ENCODE data around the gene GABRB1.
"Not testable (repeated sequence)": the region's sequence is repeated elsewhere in the genome, so short reads cannot be mapped to it uniquely, and the experiment has no call there.

GABRB1 gene

DNA sequence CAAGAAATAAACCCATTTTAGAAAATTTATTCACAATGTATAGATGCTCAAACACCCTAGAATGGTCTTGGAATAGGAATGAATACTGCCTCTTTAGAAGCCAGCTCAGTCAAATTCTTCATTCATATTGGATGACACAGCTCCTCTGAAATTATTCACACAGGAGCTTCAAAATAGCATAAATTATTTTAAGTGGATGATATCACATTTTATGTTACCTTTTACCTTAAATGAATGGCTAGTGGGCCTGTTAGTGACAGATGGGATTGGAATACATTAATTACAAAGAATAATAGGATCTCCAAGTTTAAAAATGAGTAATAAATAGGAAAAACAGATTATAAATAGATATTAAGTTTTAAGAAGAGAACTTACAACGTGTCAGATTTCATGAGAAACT lies 184.4 kb downstream of the GABRB1 start:
- no peak for DNase-seq

DNA sequence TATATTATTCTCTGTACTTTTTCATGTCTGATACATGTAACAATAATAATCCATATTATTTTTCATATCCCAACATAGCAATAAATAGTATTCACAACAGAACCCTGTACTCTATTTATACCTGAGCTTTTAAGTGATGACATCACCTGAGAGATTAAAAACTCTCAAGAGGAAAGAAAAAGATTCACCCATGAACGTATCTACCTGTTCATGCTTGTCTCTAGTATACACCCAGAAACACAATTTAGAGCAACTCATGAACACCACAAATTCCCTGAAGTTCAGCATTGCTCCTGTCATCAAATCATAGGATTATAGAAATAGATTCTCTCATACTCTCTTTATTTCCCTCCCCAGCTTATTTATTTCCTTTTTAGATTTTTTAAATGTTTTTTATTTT lies 185.9 kb downstream of the GABRB1 start:
- no peak for DNase-seq

DNA sequence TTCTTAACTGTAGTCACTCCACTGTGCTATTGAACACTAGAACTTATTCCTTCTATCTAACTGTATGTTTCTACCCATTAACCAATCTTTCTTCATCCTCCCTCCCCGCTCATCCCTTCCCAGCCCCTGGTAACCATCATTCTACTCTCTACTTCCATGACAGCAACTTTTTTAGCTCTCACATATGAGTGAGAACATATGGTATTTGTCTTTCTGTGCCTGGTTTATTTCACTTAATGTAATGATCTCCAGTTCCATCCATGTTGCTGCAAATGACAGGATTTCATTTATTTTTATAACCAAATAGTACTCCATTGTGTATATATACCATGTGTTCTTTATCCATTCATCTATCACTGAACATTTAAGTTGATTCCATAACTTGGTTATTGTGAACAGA lies 186.5 kb downstream of the GABRB1 start:
- DNase-seq: no peak

- no peak for DNase-seq
These were observed 187.3 kb downstream of the GABRB1 start for GRCh38 chr4:47218631-47219030.

- DNase-seq: no peak
These were observed 188.2 kb downstream of the GABRB1 start for GRCh38 chr4:47219586-47219985.

GRCh38 chr4:47221721-47222120 lies 190.4 kb downstream of the GABRB1 start:
- no peak for DNase-seq

DNA sequence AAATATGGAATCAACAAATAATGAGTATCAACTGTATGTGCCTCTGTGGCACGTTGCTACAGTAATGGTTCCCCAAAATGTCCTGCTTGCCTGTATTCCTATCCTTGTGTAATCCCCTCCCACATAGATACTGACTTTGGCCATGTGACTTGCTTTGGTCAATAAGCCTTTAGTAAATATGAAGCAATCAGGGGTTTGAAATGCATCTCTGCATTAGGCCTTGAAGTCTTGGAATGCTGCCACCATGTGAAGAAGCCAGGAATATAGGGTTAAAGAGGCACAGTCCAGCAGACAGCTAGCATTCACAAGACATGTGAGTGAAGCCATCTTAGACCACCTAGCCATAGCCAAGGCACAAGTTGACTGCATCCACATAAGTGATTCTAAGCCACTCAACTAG lies 190.9 kb downstream of the GABRB1 start:
- DNase-seq: no peak

DNA sequence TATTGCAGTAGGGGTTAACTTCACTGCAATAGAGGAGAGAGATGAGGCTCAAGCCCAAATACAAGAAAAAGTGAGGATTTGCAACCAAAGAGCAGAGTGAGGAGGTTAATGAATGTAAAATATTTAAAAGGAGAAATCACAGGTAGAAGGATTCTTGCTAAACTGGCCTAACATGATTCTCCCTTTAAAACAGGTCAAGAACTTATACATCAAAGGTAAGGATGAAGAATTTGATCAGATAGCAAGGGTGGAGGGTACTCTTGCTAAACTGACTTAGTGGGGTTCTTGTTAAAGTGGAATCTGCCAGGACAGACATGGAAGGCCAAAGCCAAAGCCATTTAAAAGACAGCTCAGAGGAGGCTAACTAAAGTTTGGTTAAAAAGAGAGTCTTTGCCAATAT lies 193.0 kb downstream of the GABRB1 start:
- DNase-seq: no peak

- no peak for DNase-seq
These were observed 204.4 kb downstream of the GABRB1 start for GRCh38 chr4:47235721-47236120.

- DNase-seq: no peak
These were observed 207.3 kb downstream of the GABRB1 start for GRCh38 chr4:47238667-47239066.

DNA sequence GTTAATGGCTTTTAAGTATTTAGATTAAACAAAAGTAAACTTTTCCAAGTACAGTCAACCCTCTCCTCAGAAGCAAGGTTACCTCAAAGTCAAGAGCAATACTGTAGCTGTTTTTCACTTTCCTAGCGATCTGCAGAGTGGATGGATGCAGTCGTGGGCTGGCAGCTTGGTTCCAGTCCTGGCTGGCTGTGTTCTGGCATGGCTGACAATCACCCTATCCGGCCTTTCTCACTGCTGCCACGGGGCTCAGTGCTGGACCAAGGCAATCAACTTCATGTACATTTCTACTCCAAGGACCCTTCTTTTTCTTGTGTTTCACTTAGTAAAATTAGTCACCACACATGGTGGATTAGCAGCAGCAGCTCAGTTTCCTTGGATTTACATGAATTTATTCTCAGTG lies 208.3 kb downstream of the GABRB1 start:
- no peak for DNase-seq

DNA sequence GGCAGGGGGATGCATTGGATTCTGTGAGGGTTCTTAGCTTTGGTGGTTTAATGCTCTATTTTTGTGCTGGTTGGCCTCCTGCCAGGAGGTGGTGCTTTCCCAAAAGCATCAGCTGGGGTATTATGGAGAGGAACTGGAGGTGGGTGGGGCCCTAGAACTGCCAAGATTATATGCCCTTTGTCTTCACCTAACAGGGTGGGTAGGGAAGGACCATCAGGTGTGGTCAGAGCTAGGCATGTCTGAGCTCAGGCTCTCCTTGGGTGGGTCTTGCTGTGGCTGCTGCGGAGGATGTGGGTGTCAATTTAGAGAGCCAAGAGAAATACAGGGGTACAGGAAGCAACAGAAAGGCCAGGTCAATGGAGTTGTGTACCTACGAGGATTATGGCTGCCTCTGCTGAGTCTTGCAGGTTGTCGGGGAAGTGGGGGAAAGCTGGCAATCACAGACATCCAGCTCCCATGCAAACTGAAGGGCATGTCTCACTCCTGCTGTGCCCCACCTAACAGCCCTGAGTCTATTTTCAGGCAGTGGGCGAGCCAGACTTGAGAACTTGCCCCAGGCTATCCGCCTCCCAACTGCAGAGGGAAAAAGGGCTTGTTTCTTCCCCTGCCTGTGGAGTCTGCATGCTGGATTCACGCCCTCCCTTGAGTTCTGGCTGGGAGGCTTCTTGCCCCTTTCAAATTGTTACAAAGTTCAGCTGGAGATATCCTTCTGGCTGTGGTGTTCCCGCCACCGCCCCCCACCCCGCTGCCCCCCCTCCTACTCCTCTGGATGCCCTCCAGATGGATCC lies 220.2 kb downstream of the GABRB1 start:
- DNase-seq: no peak

- no peak for DNase-seq
These were observed 232.4 kb downstream of the GABRB1 start for GRCh38 chr4:47263721-47264120.

GRCh38 chr4:47270201-47270888 lies 239.0 kb downstream of the GABRB1 start:
- DNase-seq: no peak

DNA sequence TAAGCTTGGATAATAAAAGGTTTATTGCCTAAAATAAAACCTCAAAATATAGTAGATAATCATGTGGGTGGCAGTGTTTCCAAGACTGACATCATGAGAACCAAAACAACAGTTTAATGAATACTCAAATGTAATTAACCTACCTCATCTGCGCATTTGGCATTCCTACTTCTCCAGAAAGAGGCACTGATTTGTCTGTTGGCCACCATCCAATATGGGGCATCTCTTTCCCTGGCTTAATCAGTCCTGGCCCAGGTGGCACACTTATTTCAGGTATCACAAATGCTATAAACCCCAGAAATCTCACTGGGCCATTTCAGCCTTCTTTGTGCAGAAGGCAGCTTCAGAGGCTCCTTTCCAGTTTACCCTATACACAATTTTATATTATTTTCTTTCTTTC lies 239.9 kb downstream of the GABRB1 start:
- DNase-seq: no peak

DNA sequence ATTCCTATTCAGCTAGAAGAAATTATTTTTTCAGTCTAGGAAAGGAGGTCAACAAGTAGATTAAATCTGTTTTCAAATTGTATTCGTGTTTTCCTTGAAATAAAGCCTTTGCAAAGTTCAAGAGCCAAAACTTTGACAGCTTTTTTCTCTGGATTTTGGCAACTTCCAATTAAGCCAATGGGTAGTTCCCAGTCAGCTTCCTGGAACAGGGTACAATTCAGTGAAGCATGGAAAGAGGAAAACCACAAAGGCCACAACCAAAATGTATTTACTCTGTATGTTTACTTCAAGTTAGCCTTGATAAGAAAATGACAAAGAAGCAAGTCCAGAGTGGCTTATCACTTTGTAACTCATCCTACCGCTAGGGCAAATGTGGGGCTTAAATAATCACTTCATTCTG lies 243.5 kb downstream of the GABRB1 start:
- no peak for DNase-seq

DNA sequence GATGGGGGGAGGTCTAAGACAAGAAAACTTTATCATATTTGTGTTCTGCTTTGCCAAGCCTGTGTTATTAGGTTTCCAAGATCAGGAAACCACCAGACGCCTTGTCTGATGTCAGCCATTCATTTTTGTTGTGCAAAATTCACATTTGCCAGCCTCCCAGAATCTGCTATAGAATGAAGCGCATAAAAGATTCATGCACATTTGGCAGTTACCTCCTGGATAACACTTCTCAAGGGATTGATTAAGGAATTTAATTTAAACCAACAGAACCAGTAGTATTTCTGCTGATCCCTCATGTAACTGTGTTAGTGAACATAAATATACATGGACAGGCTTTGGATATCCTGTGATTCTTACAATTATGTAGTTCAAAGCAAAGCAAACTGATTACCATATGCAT lies 244.2 kb downstream of the GABRB1 start:
- no peak for DNase-seq

DNA sequence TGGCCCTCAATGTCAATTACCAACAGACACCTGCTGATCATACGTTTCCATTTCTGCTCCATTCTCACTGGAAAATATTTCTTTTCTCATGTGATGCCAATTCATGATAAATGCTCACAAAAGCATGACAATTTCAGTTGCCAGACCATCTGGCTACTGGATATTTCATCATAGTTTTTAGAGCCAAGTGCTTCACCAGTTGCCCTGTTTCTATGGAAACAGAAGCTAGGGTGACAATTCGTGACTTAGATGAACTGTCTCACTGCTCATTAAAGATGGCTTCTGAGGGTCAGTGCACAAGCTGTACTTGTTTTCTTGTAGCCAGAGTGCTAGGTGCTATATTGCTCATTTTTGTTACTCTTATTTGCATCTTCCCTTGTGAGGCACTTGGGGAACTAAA lies 247.3 kb downstream of the GABRB1 start:
- peak; percentile 44 for DNase-seq

GRCh38 chr4:47287735-47288134 lies 256.4 kb downstream of the GABRB1 start:
- no peak for DNase-seq

GRCh38 chr4:47289805-47290204 lies 258.4 kb downstream of the GABRB1 start:
- DNase-seq: no peak

GRCh38 chr4:47290873-47291272 lies 259.5 kb downstream of the GABRB1 start:
- DNase-seq: not testable (repeated sequence)

GRCh38 chr4:47309165-47309564 lies 277.8 kb downstream of the GABRB1 start:
- no peak for DNase-seq

GRCh38 chr4:47312170-47312569 lies 280.8 kb downstream of the GABRB1 start:
- DNase-seq: no peak

GRCh38 chr4:47313384-47313783 lies 282.0 kb downstream of the GABRB1 start:
- no peak for DNase-seq

DNA sequence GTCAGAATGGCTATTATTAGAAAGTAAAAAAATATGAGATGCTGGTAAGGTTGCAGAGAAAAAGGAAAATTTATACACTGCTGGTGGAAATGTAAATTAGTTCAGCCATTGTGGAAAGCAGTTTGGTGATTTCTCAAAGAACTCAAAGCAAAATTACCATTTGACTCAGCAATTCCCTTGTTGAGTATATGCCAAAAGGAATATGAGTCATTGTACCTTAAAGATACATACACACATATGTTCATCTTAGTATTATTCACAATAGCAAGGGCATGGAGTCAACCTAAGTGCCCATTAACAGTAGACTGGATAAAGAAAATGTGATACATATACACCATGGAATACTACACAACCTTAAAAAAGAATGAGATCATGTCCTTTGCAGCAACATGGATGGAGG lies 284.0 kb downstream of the GABRB1 start:
- no peak for DNase-seq
